ENCODE data around the gene LRRC18. TPM values are rescaled to one million over a fixed set of nuclear protein-coding genes. Genes with fewer than 3 reads are reported as not detected.

Gene LRRC18
- total RNA-seq, 2 donors from 2014 or later: not detected

GRCh38 chr10:48890888-48891850 lies 48.5 kb downstream of the LRRC18 start:
- intact Hi-C loops (cut with DNase I): no loop called here

GRCh38 chr10:48887982-48888381 lies 51.7 kb downstream of the LRRC18 start:
- intact Hi-C loops (cut with DNase I): no loop called here
- DNase-seq: no peak
- no peak for ATAC-seq

More at GRCh38 chr10:48890888-48891850, 48.5 kb downstream of the LRRC18 start:
- no peak for ATAC-seq
- no peak for DNase-seq

DNA sequence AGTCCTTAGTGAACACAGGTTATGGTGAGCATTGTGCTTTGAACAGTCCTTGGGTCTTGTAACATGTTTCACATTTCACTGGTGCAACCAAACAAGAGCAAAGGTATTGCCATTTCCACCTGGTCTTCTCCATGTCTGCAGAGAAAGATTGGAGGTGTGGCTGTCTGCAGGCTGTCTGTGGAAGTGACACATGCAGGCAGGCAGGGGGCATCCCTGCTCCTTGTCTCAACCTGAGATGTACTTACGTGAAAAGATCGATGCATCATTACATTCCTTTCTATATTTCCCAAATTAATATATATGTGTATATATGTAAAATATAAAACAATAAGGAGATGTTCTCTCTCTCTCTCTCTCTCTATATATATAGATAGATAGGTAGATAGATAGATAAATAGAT lies 54.3 kb downstream of the LRRC18 start:
- ATAC-seq: no peak
- no peak for DNase-seq
- intact Hi-C loops (cut with DNase I): no loop called here

DNA sequence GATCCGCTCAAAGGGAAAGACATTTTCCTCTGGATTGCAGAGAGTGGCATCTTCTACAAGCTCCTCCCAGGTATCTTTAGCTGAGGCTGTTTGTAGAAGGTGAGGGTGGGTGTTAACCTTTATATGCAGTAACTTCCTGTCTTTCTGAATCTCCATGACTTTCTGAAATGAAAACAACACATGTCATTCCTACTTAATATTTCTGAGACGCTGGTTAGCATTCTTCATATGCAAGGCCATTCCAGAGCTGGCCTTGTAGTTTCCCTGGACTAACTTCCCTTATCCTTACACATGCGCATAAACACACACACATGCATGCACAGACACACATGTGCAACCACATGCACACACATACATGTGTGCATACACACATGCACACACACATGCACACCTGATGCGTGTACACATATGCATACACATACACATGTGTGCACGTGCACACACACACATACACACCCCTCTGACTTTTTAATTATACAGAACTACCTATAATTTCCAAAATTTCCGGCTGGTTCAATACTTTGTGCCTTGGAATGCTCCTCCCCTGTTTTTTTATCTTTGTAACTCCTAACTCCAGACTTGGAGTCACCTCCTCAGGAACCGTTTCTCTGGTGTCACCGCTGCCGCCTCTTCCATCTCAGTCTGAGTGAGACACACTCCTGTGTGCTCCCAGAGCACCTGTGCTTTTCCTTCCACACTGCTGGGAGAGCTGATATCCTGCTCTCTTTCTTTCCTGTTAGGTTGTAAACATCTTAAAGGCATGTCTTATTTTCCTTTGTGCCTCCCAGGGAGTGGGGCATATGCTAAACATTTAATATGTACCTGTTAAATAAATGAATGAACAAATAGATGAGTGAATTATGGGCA lies 55.2 kb downstream of the LRRC18 start:
- intact Hi-C loops (cut with DNase I): no loop called here
- DNase-seq (no peak), ATAC-seq (no peak)

DNA sequence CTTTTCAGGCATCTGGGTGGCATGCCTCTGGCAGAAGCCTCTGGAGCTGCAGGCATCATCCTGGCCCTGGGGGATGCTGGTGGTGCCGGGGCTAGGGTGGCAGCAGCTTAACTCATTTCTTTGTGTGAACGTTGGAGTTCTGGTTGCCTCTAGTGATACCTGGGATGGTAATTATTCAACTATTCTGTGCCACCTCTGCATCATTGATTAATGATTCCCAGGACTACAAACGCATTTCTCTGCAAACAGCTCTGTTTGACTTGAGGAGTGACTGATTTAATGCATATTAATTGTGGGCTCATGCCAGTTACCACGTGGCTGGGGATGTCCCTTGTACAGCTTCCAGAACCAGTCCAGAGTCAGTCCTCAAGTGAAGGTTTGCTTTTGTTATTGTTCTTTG lies 55.9 kb downstream of the LRRC18 start:
- intact Hi-C loops (cut with DNase I): no loop called here
- DNase-seq: no peak

GRCh38 chr10:48882881-48883280 lies 56.8 kb downstream of the LRRC18 start:
- intact Hi-C loops (cut with DNase I): no loop called here

More for the DNA sequence above, 55.9 kb downstream of the LRRC18 start:
- no peak for ATAC-seq

DNA sequence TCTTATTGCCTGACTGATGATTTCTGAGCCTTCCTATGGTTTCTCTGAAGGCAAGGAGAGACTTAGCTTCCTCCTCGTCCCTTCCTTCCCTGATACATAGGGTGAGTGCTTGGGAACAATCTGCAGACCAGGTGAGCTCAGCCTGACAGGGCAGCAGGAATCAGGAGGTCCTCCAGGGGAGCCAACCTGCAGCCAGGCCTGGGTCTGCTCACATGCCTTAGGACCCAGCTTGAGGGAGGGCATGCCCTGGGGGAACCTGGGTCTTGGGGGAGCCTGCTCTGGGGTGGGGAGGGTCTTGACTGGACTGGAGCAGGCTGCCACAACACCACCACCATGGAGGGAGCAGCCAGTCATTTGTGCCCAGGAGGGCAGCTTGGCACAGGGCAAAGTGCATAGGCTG lies 57.7 kb downstream of the LRRC18 start:
- ATAC-seq (no peak), DNase-seq (no peak)
- intact Hi-C loops (cut with DNase I): no loop called here

More at GRCh38 chr10:48882881-48883280, 56.8 kb downstream of the LRRC18 start:
- ATAC-seq (no peak), DNase-seq (no peak)

GRCh38 chr10:48880016-48880705 lies 59.5 kb downstream of the LRRC18 start:
- DNase-seq (no peak), ATAC-seq (no peak)
- intact Hi-C loops (cut with DNase I): no loop called here

- ATAC-seq (no peak), DNase-seq (no peak)
- intact Hi-C loops (cut with DNase I): no loop called here
Observed at GRCh38 chr10:48879451-48879850, 60.2 kb downstream of the LRRC18 start.

- intact Hi-C loops (cut with DNase I): no loop called here
- DNase-seq (no peak), ATAC-seq (no peak)
Observed at GRCh38 chr10:48878091-48878490, 61.5 kb downstream of the LRRC18 start.

DNA sequence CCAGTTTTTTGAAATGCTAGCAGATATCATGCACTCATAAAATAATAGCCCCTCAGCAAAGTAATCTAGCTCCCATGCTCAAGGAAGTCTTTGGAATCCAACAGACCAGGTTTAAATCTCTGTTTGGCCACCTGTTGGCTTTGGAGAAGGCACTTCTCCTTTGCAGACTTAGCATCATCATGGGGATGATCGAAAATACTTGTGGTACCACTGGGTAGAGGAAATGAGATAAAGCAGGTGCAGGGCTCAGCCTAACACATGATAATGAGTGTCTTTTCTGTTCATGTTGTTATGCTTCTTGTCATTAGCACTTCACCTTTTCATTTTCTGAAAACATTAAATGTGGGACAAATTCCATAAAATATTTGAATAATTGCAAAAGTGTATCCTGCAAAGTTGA lies 67.4 kb downstream of the LRRC18 start:
- DNase-seq (no peak), ATAC-seq (no peak)
- intact Hi-C loops (cut with DNase I): no loop called here

Small RNA genes within 50 kb of the gene (microRNA-seq; reads per million reads assigned to microRNA genes)
- 0 reads per million in 2 donors for gene MIR4294

Other genes starting within 250 kb of the LRRC18 start
- 10 to 100 TPM; 17.2 to 21.0 TPM for gene VSTM4, start 175.7 kb upstream of the LRRC18 start, total RNA-seq
- not detected for gene FAM170B, start 194.2 kb upstream of the LRRC18 start, total RNA-seq
- gene TMEM273, start 248.6 kb upstream of the LRRC18 start, total RNA-seq: 10 to 100 TPM; 14.6 to 29.5 TPM

Data from left cardiac atrium (tissue), 4 donors.